Activated naive CD8-positive, alpha-beta T cell treated with anti-CD3 and anti-CD28 coated beads, Interleukin-2, amount 50 U/mL, for 24 hours (primary cell): ENCODE data around the gene IMPACT.

Experiments
- ATAC-seq: fragments of 150-1000 bp; cut with Tn5 transposase; one replicate; pipeline ENCODE4 v1.10.0; 2021
- DNase-seq: peaks from one replicate; pipeline ENCODE4 v3.0.0; 2021
- H3K27ac Mint-ChIP-seq: one replicate; pipeline ENCODE4 v1.8.0; 2021; ENCODE audit warnings: mild to moderate bottlenecking, mixed read lengths
- H3K27me3 Mint-ChIP-seq: one replicate; pipeline ENCODE4 v1.8.0; 2021; ENCODE audit warnings: mixed read lengths
- H3K36me3 Mint-ChIP-seq: one replicate; pipeline ENCODE4 v1.8.0; 2021; ENCODE audit warnings: low read depth, mixed read lengths
- H3K4me1 Mint-ChIP-seq: one replicate; pipeline ENCODE4 v1.8.0; 2021; ENCODE audit warnings: mixed read lengths
- H3K4me3 Mint-ChIP-seq: one replicate; pipeline ENCODE4 v1.8.0; 2021; ENCODE audit warnings: mild to moderate bottlenecking, moderate library complexity, mixed read lengths
- H3K9me3 Mint-ChIP-seq: one replicate; pipeline ENCODE4 v1.8.0; 2021; ENCODE audit warnings: mixed read lengths

Gene IMPACT

GRCh38 chr18:24446953-24447538, 20.6 kb downstream of the IMPACT start:
- Mint-ChIP-seq H3K27ac (no peak overlapping the region), H3K4me1 (peaks cover 3% of the 10 kb centered on the region), H3K4me3 (no peak overlapping the region), H3K27me3 (no peaks in the 10 kb centered on the region), H3K36me3 (peaks cover 30% of the 10 kb centered on the region), H3K9me3 (no peaks in the 10 kb centered on the region)
- DNase-seq = no peak
- no peak for ATAC-seq

DNA sequence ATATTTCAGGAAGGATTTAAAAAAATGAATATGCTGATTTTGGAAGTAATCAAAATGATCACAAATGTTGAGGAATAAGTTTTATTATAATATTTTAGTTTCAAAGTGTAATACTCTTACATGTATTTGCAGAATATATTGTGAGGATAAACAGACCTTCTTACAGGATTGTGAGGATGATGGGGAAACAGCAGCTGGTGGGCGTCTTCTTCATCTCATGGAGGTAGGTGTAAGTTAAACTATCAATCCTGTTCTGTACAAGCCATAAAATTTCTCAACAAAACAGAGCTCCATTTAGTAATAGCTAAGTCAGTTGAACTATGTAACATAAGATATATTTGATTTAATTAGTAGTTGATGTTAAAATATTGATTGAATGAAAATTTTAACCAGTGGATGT, 21.5 kb downstream of the IMPACT start:
- H3K4me1 Mint-ChIP-seq = peaks cover 3% of the 10 kb centered on the region
- no peaks in the 10 kb centered on the region for H3K27me3 Mint-ChIP-seq
- H3K4me3 Mint-ChIP-seq = no peak overlapping the region
- ATAC-seq (no peak), DNase-seq (no peak)
- H3K36me3 Mint-ChIP-seq = peaks cover 30% of the 10 kb centered on the region
- H3K27ac Mint-ChIP-seq = no peak overlapping the region
- H3K9me3 Mint-ChIP-seq = no peaks in the 10 kb centered on the region

- ATAC-seq = peak; percentile 59
- DNase-seq = no peak
- no peak overlapping the region for H3K4me3 Mint-ChIP-seq
- peaks cover 5% of the 10 kb centered on the region for H3K36me3 Mint-ChIP-seq
- peaks cover 4% of the 10 kb centered on the region for H3K4me1 Mint-ChIP-seq
- no peak overlapping the region for H3K27ac Mint-ChIP-seq
- no peaks in the 10 kb centered on the region for H3K27me3 Mint-ChIP-seq
- no peaks in the 10 kb centered on the region for H3K9me3 Mint-ChIP-seq
Observed at GRCh38 chr18:24456549-24456948, 30.1 kb downstream of the IMPACT start.

DNA sequence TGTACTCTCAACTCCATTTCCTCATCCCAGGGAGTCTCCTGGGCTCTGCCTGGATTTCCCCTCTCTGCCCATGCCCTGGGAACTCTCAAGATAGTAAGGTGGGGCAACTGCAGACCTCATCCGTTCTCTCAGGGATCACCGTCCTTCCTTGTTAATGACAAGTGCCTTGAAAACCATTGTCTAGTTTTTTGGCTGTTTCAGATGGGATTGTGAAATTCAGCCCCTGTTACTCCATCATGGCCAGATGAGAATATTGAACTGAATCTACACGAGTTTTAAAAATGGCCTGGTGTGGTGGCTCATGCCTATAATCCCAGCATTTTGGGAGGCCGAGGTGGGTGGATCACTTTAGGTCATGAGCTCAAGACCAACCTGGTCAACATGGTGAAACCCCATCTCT, 33.3 kb downstream of the IMPACT start:
- H3K27ac Mint-ChIP-seq = no peak overlapping the region
- peaks cover 8% of the 10 kb centered on the region for H3K4me1 Mint-ChIP-seq
- H3K36me3 Mint-ChIP-seq = peaks cover 5% of the 10 kb centered on the region
- H3K9me3 Mint-ChIP-seq = no peaks in the 10 kb centered on the region
- no peak overlapping the region for H3K4me3 Mint-ChIP-seq
- DNase-seq (no peak), ATAC-seq (no peak)
- H3K27me3 Mint-ChIP-seq = no peaks in the 10 kb centered on the region

- no peak within 1 kb of the TSS for H3K4me3 Mint-ChIP-seq
- H3K36me3 Mint-ChIP-seq = peaks cover 1% of the 10 kb centered on the region
- no peak for ATAC-seq
- H3K4me1 Mint-ChIP-seq = peaks cover 8% of the 10 kb centered on the region
- no peaks in the 10 kb centered on the region for H3K9me3 Mint-ChIP-seq
- H3K27me3 Mint-ChIP-seq = no peaks in the 10 kb centered on the region
- DNase-seq = no peak
- H3K27ac Mint-ChIP-seq = no peak within 1 kb of the TSS
Observed at GRCh38 chr18:24460388-24460787, 33.9 kb downstream of the IMPACT start, which contains the start of gene HRH4. HRH4 (plus strand) TSS chr18:24460637; CDS start chr18:24460729, 92 bp downstream.

GRCh38 chr18:24461996-24462395, 35.5 kb downstream of the IMPACT start:
- Mint-ChIP-seq H3K4me1 (peaks cover 4% of the 10 kb centered on the region), H3K9me3 (no peaks in the 10 kb centered on the region), H3K27me3 (no peaks in the 10 kb centered on the region), H3K4me3 (no peak overlapping the region), H3K27ac (no peak overlapping the region), H3K36me3 (no peaks in the 10 kb centered on the region)
- no peak for DNase-seq
- ATAC-seq = no peak

DNA sequence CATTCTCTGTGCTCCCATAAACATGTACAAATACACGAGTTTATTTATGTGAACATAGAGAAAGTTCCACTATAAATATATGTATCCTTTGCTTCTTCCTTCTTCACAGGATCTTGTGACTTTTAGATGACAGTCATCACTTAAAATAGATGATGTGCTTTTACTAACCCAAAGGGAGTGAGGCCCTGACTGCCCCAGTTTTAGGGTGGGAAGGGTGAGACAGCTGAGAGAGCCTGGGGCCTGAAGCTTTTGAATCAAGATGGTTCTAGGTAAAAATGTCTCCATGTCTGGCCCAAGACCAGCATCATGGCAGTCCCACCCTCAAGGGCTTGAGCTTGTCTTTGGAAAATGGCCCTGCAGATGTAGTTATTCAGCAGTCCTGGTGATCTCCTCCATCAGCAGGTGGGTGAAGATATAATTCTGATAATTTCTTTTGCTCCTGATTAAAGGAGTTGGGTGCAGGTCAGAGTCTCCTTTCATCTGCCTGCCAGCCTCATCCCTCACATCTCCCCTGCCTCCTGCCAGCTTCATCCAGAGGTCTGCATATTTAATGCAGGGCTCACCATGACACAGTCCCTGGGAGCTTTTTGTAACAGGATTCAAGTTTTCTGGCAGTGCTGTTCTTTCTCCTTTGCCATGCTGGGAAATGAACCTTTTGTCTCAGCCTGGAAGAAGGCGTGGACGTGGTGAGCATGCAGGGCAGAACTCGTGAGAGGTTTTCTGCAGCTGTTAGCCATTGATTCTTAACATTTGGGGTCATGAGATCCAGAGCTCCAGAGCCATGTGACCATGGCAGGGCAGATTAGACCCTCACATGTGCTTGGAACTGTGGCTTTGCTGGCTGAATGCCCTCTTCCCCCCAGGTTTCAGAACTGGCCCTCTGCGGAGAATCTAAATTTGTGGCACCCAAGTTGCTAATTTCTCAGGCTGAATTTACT, 36.6 kb downstream of the IMPACT start:
- H3K27ac Mint-ChIP-seq = no peak overlapping the region
- ATAC-seq = no peak
- H3K4me3 Mint-ChIP-seq = no peak overlapping the region
- no peak for DNase-seq
- H3K27me3 Mint-ChIP-seq = no peaks in the 10 kb centered on the region
- no peaks in the 10 kb centered on the region for H3K36me3 Mint-ChIP-seq
- peaks cover 4% of the 10 kb centered on the region for H3K4me1 Mint-ChIP-seq
- H3K9me3 Mint-ChIP-seq = no peaks in the 10 kb centered on the region

- H3K4me3 Mint-ChIP-seq = no peak overlapping the region
- H3K27ac Mint-ChIP-seq = no peak overlapping the region
Observed at GRCh38 chr18:24465486-24465885, 39.0 kb downstream of the IMPACT start.

DNA sequence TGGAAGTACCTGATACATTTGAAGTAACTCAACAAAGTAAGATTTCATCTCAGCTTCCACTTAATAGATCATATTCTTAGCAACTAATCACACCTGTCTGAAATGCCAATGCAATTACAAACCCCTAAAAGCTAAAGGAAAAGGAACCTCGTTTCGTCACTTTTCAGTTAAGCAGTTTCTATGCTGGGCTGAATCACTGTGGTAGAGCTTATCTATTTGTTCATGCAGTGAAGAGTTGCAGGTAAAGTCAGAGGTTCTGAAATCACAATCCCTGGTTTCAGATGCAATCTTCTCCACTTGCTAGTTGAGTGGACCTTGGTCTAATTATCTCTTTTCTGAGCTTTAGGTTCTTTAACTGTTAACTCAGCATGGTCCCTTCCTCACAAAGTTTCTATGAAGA, 40.3 kb downstream of the IMPACT start:
- H3K27me3 Mint-ChIP-seq = no peaks in the 10 kb centered on the region
- H3K36me3 Mint-ChIP-seq = no peaks in the 10 kb centered on the region
- no peak overlapping the region for H3K27ac Mint-ChIP-seq
- H3K9me3 Mint-ChIP-seq = no peaks in the 10 kb centered on the region
- ATAC-seq = no peak
- no peak for DNase-seq
- peaks cover 4% of the 10 kb centered on the region for H3K4me1 Mint-ChIP-seq
- H3K4me3 Mint-ChIP-seq = no peak overlapping the region

More at GRCh38 chr18:24465486-24465885, 39.0 kb downstream of the IMPACT start:
- H3K9me3 Mint-ChIP-seq = no peaks in the 10 kb centered on the region
- DNase-seq (no peak), ATAC-seq (no peak)
- H3K27me3 Mint-ChIP-seq = no peaks in the 10 kb centered on the region
- H3K4me1 Mint-ChIP-seq = peaks cover 4% of the 10 kb centered on the region
- H3K36me3 Mint-ChIP-seq = no peaks in the 10 kb centered on the region

- ATAC-seq (no peak), DNase-seq (no peak)
- H3K36me3 Mint-ChIP-seq = no peaks in the 10 kb centered on the region
- no peak overlapping the region for H3K4me3 Mint-ChIP-seq
- H3K9me3 Mint-ChIP-seq = no peaks in the 10 kb centered on the region
- no peak overlapping the region for H3K27ac Mint-ChIP-seq
- H3K27me3 Mint-ChIP-seq = no peaks in the 10 kb centered on the region
- no peaks in the 10 kb centered on the region for H3K4me1 Mint-ChIP-seq
Observed at GRCh38 chr18:24470022-24470618, 43.6 kb downstream of the IMPACT start.

DNA sequence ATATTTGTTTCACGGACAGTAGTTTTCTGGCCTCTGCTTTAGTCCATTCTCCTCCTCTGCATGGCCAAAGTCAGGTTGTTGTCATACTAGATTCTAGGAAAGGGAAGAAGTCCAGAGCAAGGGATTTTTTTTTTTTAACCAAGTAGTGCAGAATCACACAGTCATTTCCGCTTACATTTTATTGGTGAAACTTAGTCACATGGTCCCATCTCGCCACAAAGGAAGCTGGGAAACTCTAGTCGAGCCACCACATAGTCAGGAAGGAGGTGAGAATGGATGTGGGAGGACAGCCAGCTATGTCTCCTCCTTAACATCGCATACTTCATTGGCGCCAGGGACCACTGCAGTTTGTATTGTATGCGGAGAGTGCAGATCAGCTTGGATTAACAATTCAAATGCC, 44.3 kb downstream of the IMPACT start:
- Mint-ChIP-seq H3K4me3 (no peak overlapping the region), H3K4me1 (no peaks in the 10 kb centered on the region), H3K27me3 (no peaks in the 10 kb centered on the region), H3K36me3 (no peaks in the 10 kb centered on the region), H3K27ac (no peak overlapping the region), H3K9me3 (no peaks in the 10 kb centered on the region)
- DNase-seq = no peak
- ATAC-seq = no peak

DNA sequence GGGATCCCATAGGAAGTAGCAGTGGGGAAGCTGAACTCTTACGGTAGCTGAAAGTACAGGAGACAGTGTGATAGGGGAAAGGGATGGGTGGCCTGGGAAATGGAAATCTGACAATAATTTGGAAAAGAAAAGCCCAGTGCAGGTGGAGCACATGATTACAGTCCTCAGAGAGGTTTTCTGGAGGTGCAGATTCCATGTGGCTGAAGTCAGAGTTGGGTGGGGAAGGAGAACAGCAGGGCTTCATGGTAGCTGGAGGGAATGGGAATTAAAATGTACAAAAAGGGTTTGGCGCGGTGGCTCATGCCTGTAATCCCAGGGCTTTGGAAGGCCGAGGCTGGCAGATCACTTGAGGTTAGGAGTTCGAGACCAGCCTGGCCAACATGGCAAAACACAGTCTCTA, 46.1 kb downstream of the IMPACT start:
- Mint-ChIP-seq H3K36me3 (no peaks in the 10 kb centered on the region), H3K9me3 (no peaks in the 10 kb centered on the region), H3K4me3 (no peak overlapping the region), H3K27me3 (no peaks in the 10 kb centered on the region), H3K27ac (no peak overlapping the region), H3K4me1 (no peaks in the 10 kb centered on the region)
- ATAC-seq (no peak), DNase-seq (no peak)

- no peaks in the 10 kb centered on the region for H3K4me1 Mint-ChIP-seq
- H3K36me3 Mint-ChIP-seq = no peaks in the 10 kb centered on the region
- DNase-seq = no peak
- H3K4me3 Mint-ChIP-seq = no peak overlapping the region
- ATAC-seq = no peak
- no peaks in the 10 kb centered on the region for H3K9me3 Mint-ChIP-seq
- H3K27me3 Mint-ChIP-seq = no peaks in the 10 kb centered on the region
- no peak overlapping the region for H3K27ac Mint-ChIP-seq
Observed at GRCh38 chr18:24474406-24474805, 47.9 kb downstream of the IMPACT start.

GRCh38 chr18:24475926-24476589, 49.6 kb downstream of the IMPACT start:
- H3K9me3 Mint-ChIP-seq = no peaks in the 10 kb centered on the region
- no peak overlapping the region for H3K4me3 Mint-ChIP-seq
- H3K4me1 Mint-ChIP-seq = no peaks in the 10 kb centered on the region
- H3K27ac Mint-ChIP-seq = no peak overlapping the region
- ATAC-seq = no peak
- no peak for DNase-seq
- H3K36me3 Mint-ChIP-seq = no peaks in the 10 kb centered on the region
- no peaks in the 10 kb centered on the region for H3K27me3 Mint-ChIP-seq
